Dermis microvascular lymphatic vessel endothelial cell (primary cell): ENCODE results near the gene FLT1. TPM values are rescaled to one million over a fixed set of nuclear protein-coding genes. Genes with fewer than 3 reads are reported as not detected.

Experiments used
- DNase-seq, 2 donors: peaks; one replicate each; pipeline versions ENCODE4 v3.0.0 to v3.0.0-alpha.2; 2010; ENCODE audit warnings: low read depth in 2 of 2
- total RNA-seq: library from RNA; depleted of rRNA; stranded (reverse); fragments of >200 nt; gene quantifications from 2 replicates; pipeline ENCODE4 v1.2.1, GENCODE V29; 2014

Gene FLT1
- total RNA-seq, 1 donor from 2014 or later, result 31.6 TPM

- DNase-seq, result no peak
Measured at GRCh38 chr13:28392896-28393505, 101.9 kb downstream of the FLT1 start.

DNA sequence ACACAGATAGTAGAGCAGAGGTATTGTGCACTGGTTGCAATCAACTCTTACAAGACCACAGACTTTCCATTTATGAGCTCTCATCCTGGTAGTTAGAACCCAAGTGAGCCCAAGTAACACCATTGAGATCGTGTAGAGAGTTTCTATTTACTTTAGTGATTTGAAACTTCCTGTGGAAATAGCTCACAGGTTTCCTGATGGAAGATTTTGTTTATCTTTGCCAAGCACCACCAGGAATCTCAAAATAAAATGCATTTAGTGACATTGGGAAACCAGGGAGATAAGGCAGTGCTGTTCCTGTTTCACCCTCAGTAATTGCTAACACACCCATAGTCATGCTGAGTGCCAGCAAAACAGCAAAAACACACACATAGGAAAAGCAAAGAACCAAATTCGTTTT, 102.5 kb downstream of the FLT1 start:
- peak; percentile 80 to 88 for DNase-seq

GRCh38 chr13:28387740-28388501, 107.0 kb downstream of the FLT1 start:
- DNase-seq, result peak in 1 of 2 donors; percentile 52

DNA sequence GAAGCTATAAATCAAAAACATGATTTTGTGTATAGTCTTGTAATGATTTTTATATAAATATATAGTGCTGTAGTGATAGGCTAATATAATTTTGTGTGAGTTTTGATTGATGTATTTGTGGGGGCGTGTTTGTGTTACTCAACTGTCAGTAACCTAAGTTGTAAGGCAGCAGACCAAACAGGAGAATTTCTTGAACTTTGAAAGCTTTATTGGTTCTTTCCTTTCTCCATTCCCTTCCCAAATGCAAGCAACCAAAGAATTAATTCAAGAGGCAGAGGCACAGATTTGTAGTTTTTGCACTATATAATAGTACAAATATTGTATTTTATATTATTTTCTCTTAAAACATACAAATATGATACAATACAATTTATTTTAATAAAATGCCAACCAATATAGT, 109.6 kb downstream of the FLT1 start:
- DNase-seq, result no peak

DNA sequence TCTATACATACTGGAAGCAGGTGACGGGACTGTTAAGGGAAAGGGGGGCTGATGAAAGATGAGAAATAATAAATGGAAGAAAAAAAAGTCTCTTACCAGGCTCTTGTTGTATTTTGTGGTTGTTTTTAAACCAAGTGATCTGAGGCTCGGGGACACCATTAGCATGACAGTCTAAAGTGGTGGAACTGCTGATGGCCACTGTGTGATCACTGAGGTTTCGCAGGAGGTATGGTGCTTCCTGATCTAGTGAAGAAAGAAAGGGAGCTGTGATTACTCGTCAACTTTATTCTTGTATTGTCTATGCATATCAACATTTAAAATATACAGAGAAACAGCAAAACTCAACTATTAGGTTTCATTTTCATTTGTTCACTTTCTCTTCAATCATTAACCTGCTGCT, 110.1 kb downstream of the FLT1 start:
- no peak for DNase-seq

GRCh38 chr13:28380319-28380718, 114.6 kb downstream of the FLT1 start:
- no peak for DNase-seq

DNA sequence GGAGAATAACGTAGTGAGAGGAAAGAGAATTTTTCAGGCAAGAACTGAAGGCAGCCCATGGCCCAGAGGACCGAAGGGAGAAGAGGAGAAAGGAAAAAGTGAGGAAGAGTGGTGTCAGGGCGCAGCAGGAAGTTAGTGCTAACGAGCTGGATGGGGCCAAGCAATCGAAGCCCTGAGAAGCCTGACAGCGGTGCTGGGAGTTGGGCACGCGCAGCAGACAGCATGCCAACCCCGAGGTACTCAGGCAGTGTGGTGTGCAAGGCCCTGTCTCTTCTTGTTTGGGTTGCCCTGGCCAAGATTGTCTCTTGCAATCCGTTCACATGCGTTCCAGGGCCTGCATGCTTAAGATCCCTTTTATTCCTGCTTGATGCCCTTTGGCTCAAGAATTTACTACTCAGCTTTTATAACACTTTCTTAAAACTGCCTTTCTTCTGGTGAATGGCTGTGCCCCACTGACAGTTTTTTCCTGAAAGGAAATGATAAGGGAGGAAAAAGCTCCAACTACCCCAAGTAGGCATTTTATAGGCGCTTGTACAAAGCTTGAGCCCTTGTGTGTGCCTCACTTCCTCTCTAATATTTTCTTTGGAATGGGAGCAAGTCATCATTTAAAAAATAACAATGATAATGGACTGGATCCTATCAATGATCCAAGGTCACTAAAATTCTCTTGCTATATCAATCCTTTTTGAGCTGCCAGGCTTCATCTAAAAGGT, 115.4 kb downstream of the FLT1 start:
- peak in 1 of 2 donors; percentile 75 for DNase-seq

- no peak for DNase-seq
Measured at GRCh38 chr13:28376604-28377003, 118.3 kb downstream of the FLT1 start.

DNA sequence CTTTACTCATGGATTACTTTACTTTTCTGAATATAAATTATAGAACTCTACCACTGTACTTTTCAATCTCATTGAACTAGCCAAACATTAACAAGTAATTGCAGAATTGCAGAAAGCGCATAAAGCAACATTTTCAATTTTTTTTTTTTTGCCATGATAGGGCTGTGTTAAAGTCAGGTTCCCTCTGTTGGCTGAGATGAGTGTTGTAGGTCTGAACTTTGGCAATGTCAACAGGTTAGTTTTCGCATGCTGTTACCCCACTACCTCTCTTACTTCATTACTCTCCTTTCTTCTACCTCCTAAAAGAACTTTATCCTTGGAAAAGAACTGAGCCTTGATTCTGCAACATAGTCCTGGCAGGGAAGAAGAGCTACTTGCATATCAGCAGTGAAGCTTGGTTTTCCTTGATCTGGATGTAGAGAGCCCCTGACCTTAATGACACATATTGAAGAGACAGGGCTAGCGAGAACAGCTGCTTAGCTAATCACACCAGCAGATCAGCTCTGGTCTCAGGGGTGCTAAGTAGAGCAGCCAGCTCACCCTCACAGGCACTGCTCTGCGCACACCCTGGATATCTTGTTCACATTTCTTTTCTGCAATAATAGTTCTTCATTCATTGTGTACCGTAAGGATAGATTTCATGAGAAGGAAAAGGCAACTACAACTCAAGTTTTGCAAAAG, 119.5 kb downstream of the FLT1 start:
- no peak for DNase-seq

GRCh38 chr13:28373810-28374209, 121.1 kb downstream of the FLT1 start:
- DNase-seq, result no peak

DNA sequence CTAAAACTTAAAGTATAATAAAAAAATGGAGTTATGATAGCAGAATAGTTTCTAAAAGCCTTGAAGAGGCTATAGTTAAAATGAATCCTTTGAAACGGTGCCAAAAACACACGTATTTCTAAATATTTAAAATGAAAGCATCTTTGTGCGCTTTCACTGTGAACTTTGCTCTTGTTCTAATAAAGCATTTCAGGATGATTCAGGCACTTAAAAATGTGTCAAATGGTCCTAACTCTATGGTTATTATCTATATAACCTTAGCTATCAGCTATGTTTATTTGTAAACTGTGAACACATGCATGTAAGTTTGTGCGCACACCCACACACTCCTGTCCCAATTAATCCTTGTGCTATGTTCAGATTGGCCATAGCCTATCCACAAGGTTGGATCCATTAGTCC, 124.5 kb downstream of the FLT1 start:
- no peak for DNase-seq

- no peak for DNase-seq
Measured at GRCh38 chr13:28358708-28359107, 136.2 kb downstream of the FLT1 start.

DNA sequence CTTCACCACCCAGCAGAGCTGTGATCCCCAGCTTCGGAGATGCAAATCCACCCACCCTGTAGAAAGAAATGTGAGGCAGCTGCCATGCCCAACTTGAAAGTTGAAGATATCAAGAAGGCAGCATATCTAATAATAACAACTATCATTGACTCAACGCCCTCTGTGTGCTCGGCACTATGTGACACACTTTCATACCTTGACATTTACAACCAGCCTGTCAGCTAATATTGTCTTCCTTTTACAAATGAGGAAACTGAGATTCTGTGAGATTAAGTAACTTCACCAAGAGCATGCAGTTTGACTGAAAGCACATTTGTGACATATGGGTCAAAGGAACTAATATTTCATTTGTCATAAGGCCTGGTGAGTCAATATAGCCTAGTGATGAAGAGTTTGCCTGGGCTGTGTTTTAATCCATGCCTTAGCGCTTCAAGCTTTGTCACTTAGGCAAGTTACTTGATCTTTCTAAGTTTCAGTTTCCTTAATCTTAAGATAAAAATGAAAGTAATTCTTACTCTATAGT, 137.0 kb downstream of the FLT1 start:
- DNase-seq, result peak in 1 of 2 donors; percentile 48

GRCh38 chr13:28357247-28357825, 137.6 kb downstream of the FLT1 start:
- DNase-seq, result peak in 1 of 2 donors; percentile 86

DNA sequence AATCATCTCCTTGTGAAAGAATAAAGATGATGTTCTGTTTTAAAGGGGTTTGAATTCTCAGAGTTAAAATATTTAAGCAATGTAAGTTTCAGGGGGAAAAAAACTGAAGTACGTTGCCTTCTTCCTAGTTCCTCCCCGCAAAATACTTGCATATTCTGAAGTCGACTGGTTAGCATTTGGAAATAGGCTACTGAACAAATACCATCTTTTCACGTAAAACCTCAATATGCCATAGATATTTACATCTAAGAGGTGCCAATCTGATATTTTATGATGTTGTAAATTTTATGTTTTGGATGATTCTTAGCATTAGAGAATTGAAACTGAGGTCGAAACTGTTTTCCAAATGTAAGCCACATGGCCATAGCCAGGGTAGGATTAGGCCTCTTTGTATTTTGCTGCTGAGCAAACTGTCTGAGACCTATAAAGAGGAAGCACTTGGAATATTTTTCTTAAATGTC, 138.3 kb downstream of the FLT1 start:
- peak in 1 of 2 donors; percentile 49 for DNase-seq

DNA sequence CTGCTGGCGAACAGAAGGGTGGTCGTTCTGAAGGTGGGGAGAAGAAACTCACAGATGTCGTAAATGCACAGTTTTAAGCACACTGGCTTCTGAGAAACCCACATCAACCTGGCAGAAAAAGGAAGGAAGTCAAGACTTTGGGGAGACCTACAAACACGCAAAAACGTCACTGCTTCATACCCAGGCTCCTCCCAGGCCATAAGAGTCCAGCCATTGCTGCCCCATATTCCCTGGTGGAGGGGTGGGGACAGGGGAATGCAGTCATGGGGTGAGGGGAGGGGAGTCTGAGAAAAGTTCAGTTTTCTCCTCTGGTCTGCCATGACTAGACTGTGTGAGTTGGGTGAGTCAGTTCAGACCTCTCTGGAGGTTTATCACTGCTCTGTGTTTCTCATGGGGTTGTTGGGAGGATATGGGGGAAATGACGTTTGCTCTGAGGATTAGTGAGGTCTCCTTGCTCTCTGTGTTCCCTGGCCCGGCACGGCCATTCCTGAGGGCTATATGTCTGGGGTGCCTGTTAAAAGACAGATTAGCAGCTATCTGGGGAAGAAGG, 139.0 kb downstream of the FLT1 start:
- peak in 1 of 2 donors; percentile 91 for DNase-seq

DNA sequence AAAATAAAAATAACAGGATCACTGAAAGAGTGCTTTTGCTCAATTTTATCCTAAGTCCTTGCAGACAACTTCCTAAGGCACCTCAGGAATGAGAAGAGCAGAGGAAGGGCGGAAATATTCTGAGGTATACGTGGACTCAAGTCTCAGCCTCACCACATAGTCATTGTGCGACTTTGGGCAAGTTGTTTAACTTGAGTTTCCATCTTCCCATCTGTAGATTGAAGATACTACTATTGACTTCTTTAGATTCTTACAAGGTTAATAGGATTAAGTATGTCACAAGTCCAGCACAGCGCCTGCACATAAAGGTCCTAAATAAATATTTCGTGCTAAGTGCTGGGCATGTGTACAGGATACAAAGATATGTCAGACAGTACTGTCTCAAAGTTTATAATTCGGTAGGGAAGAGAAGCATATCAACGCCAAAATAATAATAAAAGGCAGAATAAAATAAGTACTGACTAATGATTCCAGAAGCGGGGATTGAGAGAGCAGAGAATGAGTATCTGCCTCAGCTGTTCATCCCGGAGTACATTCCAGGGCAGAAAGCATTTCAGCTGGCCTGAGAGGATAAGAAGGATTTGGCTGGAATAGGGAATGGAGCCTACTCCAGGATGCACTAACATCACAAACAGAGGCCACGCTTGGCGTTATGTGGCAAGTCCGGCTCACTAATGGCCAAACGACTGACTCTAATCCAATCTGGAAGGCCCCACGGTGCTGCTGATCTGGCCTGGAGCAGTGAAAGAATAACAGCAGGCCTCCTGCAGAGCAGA, 139.7 kb downstream of the FLT1 start:
- DNase-seq, result no peak

- DNase-seq, result peak; percentile 80 to 91
Measured at GRCh38 chr13:28353679-28354078, 141.2 kb downstream of the FLT1 start.

DNA sequence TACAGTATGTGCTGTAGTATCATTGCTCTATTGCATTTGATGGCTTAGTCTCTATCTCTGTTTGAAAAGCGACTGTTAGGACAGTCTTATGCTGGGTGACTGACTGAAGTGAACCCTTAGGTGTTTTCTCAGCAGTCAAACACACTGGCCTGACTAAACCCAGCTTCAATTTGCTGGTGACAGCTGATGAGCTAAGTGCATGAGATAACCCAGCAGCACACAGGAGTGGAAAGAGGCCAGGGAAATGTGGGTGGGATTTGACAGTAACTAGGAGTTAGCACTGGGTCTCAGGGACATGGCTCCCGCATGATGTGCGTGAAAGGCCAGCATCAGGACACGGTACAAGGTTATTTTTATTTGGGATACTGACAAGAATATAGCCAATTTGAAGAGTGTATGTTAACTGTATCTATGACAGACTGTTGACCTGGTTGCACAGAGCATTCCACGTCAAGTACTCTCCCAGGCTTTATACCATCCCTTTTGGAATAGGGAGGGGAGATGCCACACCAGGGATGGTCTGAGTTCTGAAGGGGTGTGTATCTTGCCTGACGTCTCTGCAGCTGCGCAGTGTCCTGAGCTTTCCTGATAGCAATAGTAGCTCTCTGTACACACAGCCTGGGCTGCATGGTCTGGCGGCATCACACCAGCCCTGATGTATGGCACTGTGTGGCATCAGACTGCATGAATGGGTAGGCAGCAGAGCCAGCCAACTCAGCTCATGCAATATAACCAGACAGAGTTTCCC, 144.8 kb downstream of the FLT1 start:
- no peak for DNase-seq
